ENCODE measurements around the gene LEMD3. TPM values are rescaled to one million over a fixed set of nuclear protein-coding genes. Genes with fewer than 3 reads are reported as not detected.
A peak's percentile ranks its signal among the peaks of the same experiment; 100 is the strongest.

The LEMD3 gene
- total RNA-seq, 1 experiment from 2014 or later: 28.4 TPM

GRCh38 chr12:65220761-65221160, 51.4 kb downstream of the LEMD3 start:
- Histone ChIP-seq H3K27ac (ENCODE audit: low read depth, low read length, poor library complexity, severe bottlenecking) (no peak overlapping the region), H3K4me1 (ENCODE audit: insufficient read depth, low read length, poor library complexity, severe bottlenecking) (no peaks in the 10 kb centered on the region), H3K4me3 (ENCODE audit: low read depth, low read length, poor library complexity, severe bottlenecking) (no peak overlapping the region), H3K9me3 (ENCODE audit: low read depth, low read length, poor library complexity, severe bottlenecking) (peaks cover 29% of the 10 kb centered on the region), H3K36me3 (ENCODE audit: insufficient read depth, low read length, poor library complexity, severe bottlenecking) (peaks cover 33% of the 10 kb centered on the region), H3K27me3 (replicated peaks; ENCODE audit: insufficient read depth, low read depth, low read length, poor library complexity) (no peaks in the 10 kb centered on the region)
- ChIA-PET CTCF (no interaction called here), POLR2A (ENCODE audit: low non-redundant PET) (no interaction called here)
- no peak for DNase-seq (ENCODE audit: low spot score)
- intact Hi-C loops (cut with micrococcal nuclease; ENCODE audit: unreplicated experiment): no loop called here
- TF ChIP-seq, protein P1, sequence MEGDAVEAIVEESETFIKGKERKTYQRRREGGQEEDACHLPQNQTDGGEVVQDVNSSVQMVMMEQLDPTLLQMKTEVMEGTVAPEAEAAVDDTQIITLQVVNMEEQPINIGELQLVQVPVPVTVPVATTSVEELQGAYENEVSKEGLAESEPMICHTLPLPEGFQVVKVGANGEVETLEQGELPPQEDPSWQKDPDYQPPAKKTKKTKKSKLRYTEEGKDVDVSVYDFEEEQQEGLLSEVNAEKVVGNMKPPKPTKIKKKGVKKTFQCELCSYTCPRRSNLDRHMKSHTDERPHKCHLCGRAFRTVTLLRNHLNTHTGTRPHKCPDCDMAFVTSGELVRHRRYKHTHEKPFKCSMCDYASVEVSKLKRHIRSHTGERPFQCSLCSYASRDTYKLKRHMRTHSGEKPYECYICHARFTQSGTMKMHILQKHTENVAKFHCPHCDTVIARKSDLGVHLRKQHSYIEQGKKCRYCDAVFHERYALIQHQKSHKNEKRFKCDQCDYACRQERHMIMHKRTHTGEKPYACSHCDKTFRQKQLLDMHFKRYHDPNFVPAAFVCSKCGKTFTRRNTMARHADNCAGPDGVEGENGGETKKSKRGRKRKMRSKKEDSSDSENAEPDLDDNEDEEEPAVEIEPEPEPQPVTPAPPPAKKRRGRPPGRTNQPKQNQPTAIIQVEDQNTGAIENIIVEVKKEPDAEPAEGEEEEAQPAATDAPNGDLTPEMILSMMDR (conservative IDR thresholded peaks at IDR 0.05; ENCODE audit: low read depth, low read length): no peak
- no peak for TF ChIP-seq EZH2 (IDR thresholded peaks at IDR 0.05; ENCODE audit: borderline replicate concordance, low read depth, low read length, poor library complexity, severe bottlenecking)
- no TSS peak for BruUV-seq (replicated peaks)

GRCh38 chr12:65229441-65229840, 60.1 kb downstream of the LEMD3 start:
- intact Hi-C loops (cut with micrococcal nuclease; ENCODE audit: unreplicated experiment): no loop called here
- Histone ChIP-seq H3K27ac (ENCODE audit: low read depth, low read length, poor library complexity, severe bottlenecking) (no peak overlapping the region), H3K4me1 (ENCODE audit: insufficient read depth, low read length, poor library complexity, severe bottlenecking) (peaks cover 9% of the 10 kb centered on the region), H3K4me3 (ENCODE audit: low read depth, low read length, poor library complexity, severe bottlenecking) (no peak overlapping the region), H3K9me3 (ENCODE audit: low read depth, low read length, poor library complexity, severe bottlenecking) (peaks cover 21% of the 10 kb centered on the region), H3K27me3 (replicated peaks; ENCODE audit: insufficient read depth, low read depth, low read length, poor library complexity) (no peaks in the 10 kb centered on the region), H3K36me3 (ENCODE audit: insufficient read depth, low read length, poor library complexity, severe bottlenecking) (peaks cover 15% of the 10 kb centered on the region)
- DNase-seq (ENCODE audit: low spot score): peak; percentile 21
- POLR2A ChIA-PET (ENCODE audit: low non-redundant PET): no interaction called here
- no peak for TF ChIP-seq EZH2 (IDR thresholded peaks at IDR 0.05; ENCODE audit: borderline replicate concordance, low read depth, low read length, poor library complexity, severe bottlenecking)
- TF ChIP-seq, protein P1 (conservative IDR thresholded peaks at IDR 0.05; ENCODE audit: low read depth, low read length): no peak
- no TSS peak for BruUV-seq (replicated peaks)
- CTCF ChIA-PET: no interaction called here

- no peaks in the 10 kb centered on the region for H3K27me3 ChIP-seq (replicated peaks; ENCODE audit: insufficient read depth, low read depth, low read length, poor library complexity)
- POLR2A ChIA-PET (ENCODE audit: low non-redundant PET): no interaction called here
- peak; percentile 52 for DNase-seq (ENCODE audit: low spot score)
- no peak for TF ChIP-seq EZH2 (IDR thresholded peaks at IDR 0.05; ENCODE audit: borderline replicate concordance, low read depth, low read length, poor library complexity, severe bottlenecking)
- TF ChIP-seq, protein P1 (conservative IDR thresholded peaks at IDR 0.05; ENCODE audit: low read depth, low read length): peak; percentile 65; the same call in 1 of the 2 replicates
- no peak overlapping the region for H3K27ac ChIP-seq (ENCODE audit: low read depth, low read length, poor library complexity, severe bottlenecking)
- peaks cover 19% of the 10 kb centered on the region for H3K9me3 ChIP-seq (ENCODE audit: low read depth, low read length, poor library complexity, severe bottlenecking)
- H3K4me3 ChIP-seq (ENCODE audit: low read depth, low read length, poor library complexity, severe bottlenecking): no peak overlapping the region
- intact Hi-C loops (cut with micrococcal nuclease; ENCODE audit: unreplicated experiment): loop anchor here (5.0 kb wide), 1 partner anchor 340 kb away; no protein-coding TSS in a partner anchor
- H3K36me3 ChIP-seq (ENCODE audit: insufficient read depth, low read length, poor library complexity, severe bottlenecking): peaks cover 15% of the 10 kb centered on the region
- no peaks in the 10 kb centered on the region for H3K4me1 ChIP-seq (ENCODE audit: insufficient read depth, low read length, poor library complexity, severe bottlenecking)
- CTCF ChIA-PET: interaction anchor here (0.8 to 1.5 kb wide), 3 partner anchors 62 to 431 kb away, joined by 3 to 7 read pairs (median 3); no protein-coding TSS in a partner anchor
- no TSS peak for BruUV-seq (replicated peaks)
Observed at GRCh38 chr12:65232476-65233077, 63.2 kb downstream of the LEMD3 start.

Measured in A673 (cell line).